Activated T-helper 1 cell treated with Interleukin-2 at 50 U/mL for 16 hours (primary cell): ENCODE results near the gene MAP1LC3A.
A peak's percentile ranks its signal among the peaks of the same experiment; 100 is the strongest.
"Not testable (repeated sequence)": the region's sequence is repeated elsewhere in the genome, so short reads cannot be mapped to it uniquely, and the experiment has no call there.

Experiments used
- DNase-seq: peaks from one replicate; pipeline ENCODE4 v3.0.0-alpha.2; 2020; ENCODE audit warnings: low read depth

Gene MAP1LC3A

DNA sequence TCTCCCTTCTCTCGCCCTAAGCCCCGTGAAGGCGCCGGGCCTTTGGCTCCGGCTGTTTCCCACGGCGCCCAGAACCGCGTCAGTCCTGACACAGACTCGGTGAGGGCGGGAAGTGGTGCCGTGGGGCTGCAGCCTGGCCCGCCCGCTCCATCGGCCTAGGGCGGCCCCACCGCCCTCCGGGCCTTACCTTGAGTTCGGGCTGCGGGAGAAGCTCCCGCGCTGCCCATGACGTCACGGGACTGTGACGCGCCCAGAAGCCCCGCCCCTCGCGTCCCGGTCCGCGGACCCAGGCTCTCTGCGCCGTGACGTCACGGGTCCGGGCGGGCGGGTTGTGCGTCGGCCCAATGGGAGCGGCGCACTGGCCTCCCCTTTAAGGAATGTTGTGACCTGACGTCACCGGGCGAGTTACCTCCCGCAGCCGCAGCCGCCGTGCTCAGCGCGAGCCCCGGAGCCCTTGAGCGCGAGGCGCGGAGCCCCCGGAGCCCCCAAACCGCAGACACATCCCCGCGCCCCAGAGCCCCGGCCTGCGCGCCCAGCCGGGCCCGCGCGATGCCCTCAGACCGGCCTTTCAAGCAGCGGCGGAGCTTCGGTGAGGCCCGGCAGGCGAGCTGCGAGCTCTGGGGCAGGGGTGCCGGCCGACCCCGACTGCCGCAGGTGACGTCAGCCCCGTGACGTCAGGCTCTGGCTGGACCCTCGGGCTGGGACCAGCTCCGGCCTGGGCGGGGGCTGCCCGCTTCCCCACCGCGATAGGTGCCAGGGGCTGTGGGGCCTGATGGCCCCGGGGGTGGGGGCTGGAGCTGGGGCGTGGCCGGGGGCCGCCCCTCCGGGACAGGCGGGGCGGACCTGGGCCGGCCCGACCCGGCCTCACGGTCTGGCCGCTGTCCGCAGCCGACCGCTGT is at the start of gene MAP1LC3A:
Gene MAP1LC3A, plus strand, starts transcription at position 399 of the 899 bp plus-strand sequence. Its CDS starts 151 bp downstream, at position 550.
- peak; percentile 87 for DNase-seq

- DNase-seq = no peak
These were observed 47.9 kb upstream of the MAP1LC3A start for GRCh38 chr20:34510575-34510974.

DNA sequence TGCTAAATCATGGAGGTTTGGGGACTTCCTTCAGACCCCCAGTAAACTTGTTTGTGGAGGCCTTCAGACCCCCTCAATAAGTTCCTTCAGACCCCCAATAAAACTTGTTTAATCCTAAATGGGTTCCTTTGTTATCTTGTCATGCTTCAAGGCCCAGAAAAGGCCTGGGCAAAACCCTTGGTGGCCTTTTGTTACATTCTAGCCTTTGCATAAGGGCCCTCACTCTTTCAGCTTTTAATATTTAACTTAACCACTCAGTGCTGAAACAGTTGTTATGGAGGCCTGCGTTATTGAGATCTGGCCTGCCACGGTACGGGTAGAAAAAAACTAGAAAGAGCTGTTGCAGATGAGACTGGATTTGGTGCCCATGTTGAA is 46.6 kb upstream of the MAP1LC3A start:
- no peak for DNase-seq

DNA sequence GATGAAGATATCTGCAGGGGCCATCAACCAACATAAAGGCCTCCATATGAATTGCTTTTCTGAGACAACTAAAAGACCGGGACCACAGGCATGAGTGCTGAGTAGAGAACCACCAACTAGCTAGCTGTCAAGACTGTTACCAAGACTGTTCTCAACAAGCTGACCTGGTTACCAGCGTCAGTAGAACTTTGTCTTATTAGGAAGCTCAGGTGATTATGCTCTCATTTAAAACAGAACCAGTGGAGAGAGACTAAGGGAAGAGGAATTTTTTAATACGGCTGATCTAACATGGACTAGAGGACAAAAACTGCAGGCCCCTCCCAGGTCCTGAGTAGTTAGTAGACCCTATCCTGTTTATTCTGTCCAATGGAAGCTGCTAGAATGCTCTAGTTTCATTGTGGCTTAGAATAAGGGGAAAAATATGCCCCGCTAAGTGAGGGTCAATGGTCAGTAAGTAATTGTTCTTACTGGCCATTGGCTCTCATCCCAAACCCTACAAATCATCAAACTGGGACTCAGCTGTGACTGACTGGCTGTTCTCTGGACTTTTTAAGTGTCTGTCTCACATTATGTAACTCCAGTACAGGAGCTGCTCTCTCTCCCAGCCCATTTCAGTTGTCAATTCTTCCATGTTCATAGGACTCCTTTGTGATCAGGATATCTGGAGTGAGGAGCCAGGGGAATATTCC is 46.1 kb upstream of the MAP1LC3A start:
- DNase-seq = no peak

DNA sequence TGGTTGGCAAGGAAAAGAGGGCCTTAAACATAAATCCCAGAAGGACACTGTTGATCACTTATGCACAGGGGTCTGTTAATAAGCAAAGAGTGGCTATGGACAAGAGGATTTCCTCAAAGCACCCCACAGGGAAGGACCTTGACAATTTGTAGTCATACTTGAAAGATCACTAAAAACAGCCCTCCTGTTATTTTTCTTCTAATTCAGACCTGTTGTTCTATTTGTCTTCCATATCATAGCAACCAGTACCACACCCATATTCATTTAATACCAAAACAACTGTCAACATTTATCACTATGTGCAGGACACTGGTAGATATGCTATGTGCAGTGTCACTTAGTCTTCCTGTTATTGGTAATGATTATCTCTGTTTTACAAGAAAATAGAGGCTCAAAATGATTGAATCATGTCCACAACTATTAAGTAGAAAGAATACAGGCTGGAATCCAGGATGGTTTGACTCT is 45.5 kb upstream of the MAP1LC3A start:
- DNase-seq = no peak

GRCh38 chr20:34514034-34514433 is 44.5 kb upstream of the MAP1LC3A start:
- DNase-seq = not testable (repeated sequence)

DNA sequence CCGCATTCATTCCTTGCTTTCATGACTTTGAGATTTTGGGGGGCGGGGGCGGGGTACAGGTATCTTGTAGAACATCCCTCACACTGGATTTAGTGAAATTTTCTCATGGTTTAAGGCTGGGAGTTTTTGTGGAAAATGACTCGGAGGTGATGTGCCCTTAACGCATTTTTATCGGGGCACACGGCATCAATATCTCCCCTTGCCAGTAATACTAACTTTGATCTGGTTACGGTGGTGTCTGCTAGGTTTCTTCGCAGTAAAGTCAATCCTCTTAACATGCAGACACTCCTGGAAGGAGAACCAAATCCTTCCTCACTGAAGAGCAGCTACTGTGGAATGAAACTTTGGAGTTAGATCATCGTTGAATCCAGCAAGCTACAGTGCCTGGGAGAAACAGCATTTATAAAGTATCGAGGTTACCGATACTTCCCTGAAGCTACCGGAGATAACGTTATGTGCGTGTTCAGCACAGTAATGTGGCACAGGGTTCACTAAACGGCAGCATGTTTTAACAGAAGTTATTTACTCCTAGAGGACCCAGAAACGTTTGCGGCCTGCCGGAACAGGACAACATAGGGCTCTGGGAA is 43.5 kb upstream of the MAP1LC3A start:
- DNase-seq = no peak

DNA sequence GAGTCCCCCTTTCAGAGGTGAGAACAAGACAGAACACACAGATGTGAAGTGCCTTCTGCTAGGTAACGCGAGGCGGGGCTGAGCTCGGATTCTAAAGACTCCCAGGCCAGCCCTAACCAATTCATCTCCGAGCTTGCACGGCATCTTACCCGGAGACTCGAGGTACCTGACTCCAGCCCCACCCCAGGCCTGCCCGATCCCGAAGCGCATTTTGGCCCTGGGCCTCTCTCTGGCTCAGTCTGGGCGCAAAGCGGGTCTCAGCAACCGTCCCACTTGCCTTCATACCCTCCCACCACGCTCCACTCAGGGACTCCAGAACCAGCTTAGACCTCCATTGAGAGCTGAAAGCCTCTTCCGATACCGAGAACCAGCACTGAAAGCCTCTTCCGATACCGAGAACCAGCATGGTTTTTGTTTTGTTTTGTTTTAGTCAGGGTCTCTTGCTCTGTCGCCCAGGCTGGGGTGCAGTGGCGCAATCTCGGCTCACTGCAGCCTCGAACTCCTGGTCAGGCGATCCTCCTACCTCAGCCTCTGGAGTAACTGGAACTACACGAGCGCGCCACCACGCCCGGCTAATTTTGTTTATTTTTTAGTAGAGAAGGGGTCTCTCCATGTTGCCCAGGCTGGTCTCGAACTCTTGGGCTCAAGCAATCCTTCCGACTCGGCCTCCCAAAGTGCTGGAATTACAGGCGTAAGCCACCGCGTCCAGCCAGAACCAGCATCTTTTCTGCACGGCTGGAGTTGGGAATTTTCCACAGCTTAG is 42.9 kb upstream of the MAP1LC3A start:
- peak; percentile 52 for DNase-seq

DNA sequence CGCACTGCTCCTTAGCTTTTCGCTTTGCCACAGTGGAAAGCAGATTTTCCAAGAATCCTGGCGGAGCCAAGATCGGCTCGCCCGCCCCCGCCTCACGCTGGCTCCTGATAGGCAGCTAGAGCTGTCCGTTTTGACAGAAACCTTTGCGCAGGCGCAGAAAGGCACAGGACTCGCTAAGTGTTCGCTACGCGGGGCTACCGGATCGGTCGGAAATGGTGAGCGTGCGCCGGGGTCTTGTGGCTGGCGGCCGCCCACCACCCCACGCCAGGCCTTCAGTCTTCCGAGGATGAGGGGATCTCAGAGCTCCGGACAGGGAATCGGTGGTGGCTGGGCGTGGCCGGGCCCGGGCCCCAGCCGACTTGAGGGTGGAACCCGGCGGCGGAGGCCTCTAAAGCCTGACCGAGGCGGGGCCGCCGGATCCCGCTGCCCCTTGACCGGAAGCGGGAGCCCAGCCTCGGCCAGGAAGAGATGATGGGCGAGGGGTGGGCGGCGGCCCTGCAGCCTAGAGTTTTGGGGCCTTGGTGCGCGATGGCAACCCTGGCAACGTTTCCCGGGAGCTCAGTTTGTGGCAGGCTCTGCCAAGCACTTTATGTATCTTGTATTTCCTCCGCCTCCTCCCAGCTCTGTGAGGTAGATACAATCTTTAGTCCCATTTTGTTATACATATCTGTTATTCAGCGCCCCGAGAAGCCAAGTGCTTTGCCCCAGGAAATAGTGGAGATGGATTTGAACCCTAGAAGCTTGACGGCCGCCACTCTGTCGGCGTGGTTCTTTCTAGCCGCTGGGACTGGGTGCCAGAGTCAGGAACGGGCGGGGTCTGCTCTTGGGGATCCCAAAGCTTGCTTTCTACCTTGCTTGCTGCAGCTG is 42.0 kb upstream of the MAP1LC3A start, which contains the start of gene DYNLRB1:
Gene DYNLRB1, plus strand, starts transcription at position 176 of the 867 bp plus-strand sequence. Its CDS starts 37 bp downstream, at position 213.
- peak; percentile 86 for DNase-seq

DNA sequence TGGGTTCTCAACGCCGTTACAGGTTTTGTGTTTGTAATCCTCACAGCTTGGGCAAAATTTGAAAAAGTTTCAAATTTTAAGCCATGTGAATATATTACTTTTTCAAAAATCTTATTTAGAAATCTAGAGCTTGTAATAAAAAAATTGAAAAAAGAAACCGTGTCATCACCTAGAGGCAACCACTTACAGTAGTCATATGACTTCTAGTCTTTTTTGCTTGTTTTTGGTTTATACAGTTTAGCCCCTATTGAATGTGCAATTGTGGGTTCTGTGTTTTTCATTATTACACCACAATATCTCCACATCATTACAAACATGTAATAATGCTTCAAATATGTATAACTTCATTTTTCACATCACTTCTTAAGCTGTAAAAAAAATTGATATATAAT is 41.4 kb upstream of the MAP1LC3A start:
- DNase-seq = no peak

DNA sequence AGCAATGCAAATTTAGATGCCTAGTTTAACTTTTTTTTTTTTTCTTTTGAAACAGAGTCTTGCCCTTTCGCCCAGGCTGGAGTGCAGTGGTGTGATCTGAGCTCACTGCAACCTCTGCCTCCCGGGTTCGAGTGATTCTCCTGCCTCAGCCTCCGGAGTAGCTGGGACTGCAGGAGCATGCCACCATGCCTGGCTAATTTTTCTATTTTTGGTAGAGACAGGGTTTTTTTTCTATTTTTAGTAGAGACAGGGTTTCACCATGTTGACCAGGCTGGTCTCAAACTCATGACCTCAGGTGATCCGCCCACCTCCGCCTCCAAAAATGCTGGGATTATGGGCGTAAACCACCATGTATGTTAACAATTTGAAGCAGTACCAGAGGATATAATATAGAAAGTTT is 39.7 kb upstream of the MAP1LC3A start:
- DNase-seq = not testable (repeated sequence)

- DNase-seq = not testable (repeated sequence)
These were observed 38.7 kb upstream of the MAP1LC3A start for GRCh38 chr20:34519841-34520240.

DNA sequence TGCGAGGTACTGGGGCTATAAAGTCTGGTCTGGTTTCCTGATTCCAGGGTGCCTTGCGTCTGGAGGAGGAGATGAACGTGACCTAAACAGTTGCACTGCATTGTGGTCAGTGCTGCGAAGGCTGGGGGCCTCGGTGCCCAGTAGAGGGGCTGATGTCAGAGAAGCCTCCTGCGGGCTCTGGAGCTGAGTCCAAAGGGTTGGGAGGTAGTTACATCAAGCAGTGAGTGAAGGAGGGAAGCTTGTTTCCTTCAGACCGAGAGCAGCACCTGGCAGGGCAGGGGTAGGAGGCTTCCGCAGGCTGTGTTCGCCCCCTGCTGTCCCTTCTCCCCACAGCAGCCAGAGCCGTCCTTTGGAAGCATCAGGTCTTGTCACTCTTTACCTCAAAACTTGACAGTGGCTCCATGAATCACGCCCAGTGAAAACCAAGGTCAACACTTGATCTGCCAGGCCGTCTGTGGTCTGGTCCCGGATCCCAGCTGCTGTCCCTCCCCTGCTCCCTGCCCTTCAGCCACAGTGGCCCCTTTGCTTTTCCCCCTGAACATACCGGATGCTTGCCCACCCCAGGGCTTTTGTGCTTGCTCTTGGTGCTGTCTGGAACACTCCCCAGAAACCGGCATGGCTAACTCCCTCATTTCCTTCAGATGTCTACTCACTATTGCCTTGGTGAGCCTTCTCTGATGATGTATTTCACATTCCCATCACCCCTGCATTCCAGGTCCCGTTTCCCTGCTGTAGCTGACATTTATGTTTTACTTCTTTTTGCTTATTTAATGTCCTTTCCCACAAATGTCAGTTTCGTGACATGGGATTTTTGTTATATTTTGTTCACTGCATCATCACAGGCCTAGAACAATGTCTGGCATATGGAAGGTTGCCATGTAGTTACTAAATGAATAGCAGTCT is 35.3 kb upstream of the MAP1LC3A start:
- no peak for DNase-seq

GRCh38 chr20:34524426-34524825 is 34.1 kb upstream of the MAP1LC3A start:
- DNase-seq = no peak

DNA sequence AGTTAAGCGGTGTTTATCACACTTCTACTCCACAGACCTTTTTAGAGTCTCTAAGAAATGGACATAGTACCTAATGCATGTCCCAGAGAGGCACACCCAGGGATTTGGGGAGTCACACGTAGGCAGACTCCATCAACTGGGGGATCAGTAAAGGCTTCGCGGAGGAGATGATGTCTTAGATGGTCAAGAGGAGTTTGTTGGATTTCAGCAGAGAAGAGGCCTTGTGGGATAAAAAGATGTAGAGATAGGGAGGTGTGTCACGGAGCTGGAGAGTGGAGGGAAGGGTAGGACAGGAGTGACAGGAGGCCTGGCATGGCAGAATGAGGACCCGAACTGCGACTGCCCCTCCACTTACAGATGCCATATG is 33.2 kb upstream of the MAP1LC3A start:
- no peak for DNase-seq

GRCh38 chr20:34525709-34526416 is 32.7 kb upstream of the MAP1LC3A start:
- DNase-seq = no peak

- no peak for DNase-seq
These were observed 32.1 kb upstream of the MAP1LC3A start for GRCh38 chr20:34526466-34526865.

DNA sequence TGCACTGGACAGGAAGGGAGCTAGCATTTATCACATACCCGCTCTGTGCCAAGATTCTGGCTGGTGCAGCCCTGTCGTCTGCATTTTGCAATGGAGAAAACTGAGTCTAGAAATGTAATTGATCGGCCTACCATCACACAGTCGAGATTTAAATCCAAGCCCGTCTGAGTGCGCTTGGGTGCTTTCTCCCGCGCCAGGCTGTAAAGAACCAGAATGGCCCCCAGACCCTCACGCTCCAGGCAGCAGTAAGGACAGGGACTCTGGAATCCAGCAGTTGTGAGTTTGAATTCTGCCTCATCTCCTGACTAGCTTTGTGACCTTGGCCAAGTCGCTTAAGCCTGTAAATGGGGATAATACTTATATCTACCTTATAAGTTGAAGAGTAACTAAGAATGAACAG is 31.5 kb upstream of the MAP1LC3A start:
- no peak for DNase-seq

GRCh38 chr20:34528921-34529297 is 29.6 kb upstream of the MAP1LC3A start:
- DNase-seq = no peak
